Activated T-helper 2 cell treated with anti-CD3 and anti-CD28 coated beads, Interferon-gamma antibody, Interleukin-2, Interleukin-4, amounts not matched to agents 10 μg/mL and 5 μg/mL and 100 μg/mL, durations not matched to agents 14 hours and 24 hours and 36 hours (primary cell): ENCODE results near the gene CDKN2B. TPM values are rescaled to one million over a fixed set of nuclear protein-coding genes. Genes with fewer than 3 reads are reported as not detected.

Source experiments
- total RNA-seq: library from RNA; stranded (reverse); gene quantifications from 2 replicates; pipeline ENCODE4 v1.2.3, GENCODE V29; 2022

CDKN2B gene
- total RNA-seq, 1 donor from 2014 or later: 0.62 TPM

Other genes with a start within 250 kb of the CDKN2B start
- gene MTAP, start 206.7 kb downstream of the CDKN2B start, total RNA-seq: 66.6 and 79.9 TPM in 2 replicates
- 5.8 and 7.4 TPM in 2 replicates for gene CDKN2A, start 14.9 kb downstream of the CDKN2B start, total RNA-seq
- gene CDKN2B-AS1, start 14.5 kb downstream of the CDKN2B start, total RNA-seq: 0.82 and 1.1 TPM in 2 replicates